Lower leg skin (tissue), 3 donors: Measurements from ENCODE around the gene DECR2.

Experiments
- POLR2A ChIP-seq, 2 donors: fragments of 450-650 bp; IDR thresholded peaks; one replicate each; pipeline ENCODE4 v1.6.1; 2016 to 2017; ENCODE audit warnings: antibody characterized with exemption in 2 of 2, mild to moderate bottlenecking in 1 of 2, moderate library complexity in 1 of 2
- TF ChIP-seq, protein P1 (sequence below), 3 donors: fragments of 450-650 bp; IDR thresholded peaks; one replicate each; pipeline ENCODE4 v1.5.1; 2016; ENCODE audit warnings: antibody characterized with exemption in 3 of 3, mild to moderate bottlenecking in 3 of 3, moderate library complexity in 2 of 3

DNA sequence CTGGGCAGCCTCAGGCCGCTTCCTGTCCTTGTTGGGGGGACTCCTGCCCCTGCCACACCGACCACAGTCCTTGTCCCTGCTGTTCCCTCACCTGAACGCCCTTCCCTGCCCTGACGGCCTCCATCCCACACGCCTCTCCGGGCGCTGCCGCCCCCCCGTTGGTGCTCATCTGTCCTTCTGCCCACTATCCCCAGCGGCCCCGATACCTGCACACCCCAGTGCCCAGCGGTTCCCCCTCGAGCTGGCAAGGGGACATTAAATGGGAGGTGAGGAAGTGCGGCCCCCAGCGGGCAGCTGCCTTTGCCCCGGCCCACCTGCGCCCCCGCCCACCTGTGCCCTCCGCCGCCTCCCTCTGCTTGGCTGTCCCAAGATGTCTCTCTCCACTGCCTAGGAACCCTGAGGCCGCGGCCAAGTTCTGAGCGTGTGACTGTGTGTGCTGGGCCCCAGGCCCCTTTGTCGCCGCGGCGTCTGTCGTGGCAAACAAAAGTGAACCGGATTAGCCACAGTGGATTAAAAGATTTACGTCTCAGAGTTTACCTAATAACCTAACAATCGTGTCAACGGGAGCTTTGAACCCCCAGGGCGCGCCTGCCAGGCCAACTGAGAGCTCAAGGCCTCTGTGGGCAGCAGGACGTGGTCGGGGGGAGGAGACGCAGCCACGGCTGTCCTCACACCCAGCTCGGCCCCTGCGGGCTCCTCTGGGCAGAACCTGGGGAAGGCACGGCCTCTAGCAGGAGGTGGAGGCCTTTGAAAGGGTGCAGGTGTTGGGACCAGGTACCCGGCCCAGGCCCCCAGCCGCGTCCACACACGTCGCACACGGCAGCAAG, 41.6 kb upstream of the DECR2 start:
- TF ChIP-seq, protein P1, sequence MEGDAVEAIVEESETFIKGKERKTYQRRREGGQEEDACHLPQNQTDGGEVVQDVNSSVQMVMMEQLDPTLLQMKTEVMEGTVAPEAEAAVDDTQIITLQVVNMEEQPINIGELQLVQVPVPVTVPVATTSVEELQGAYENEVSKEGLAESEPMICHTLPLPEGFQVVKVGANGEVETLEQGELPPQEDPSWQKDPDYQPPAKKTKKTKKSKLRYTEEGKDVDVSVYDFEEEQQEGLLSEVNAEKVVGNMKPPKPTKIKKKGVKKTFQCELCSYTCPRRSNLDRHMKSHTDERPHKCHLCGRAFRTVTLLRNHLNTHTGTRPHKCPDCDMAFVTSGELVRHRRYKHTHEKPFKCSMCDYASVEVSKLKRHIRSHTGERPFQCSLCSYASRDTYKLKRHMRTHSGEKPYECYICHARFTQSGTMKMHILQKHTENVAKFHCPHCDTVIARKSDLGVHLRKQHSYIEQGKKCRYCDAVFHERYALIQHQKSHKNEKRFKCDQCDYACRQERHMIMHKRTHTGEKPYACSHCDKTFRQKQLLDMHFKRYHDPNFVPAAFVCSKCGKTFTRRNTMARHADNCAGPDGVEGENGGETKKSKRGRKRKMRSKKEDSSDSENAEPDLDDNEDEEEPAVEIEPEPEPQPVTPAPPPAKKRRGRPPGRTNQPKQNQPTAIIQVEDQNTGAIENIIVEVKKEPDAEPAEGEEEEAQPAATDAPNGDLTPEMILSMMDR (IDR thresholded peaks at IDR 0.05): no peak
- TF ChIP-seq POLR2A (IDR thresholded peaks at IDR 0.05): no peak
